Brain microvascular endothelial cell (primary cell): ENCODE measurements around the gene XPNPEP1.

ENCODE experiments used
- DNase-seq: peaks from one replicate; pipeline ENCODE4 v3.0.0-alpha.2; 2020
- H3K27ac ChIP-seq: fragments of 250-450 bp; sonication (Bioruptor Pico); 2 replicates; pipeline ENCODE4 v1.5.1; 2020; ENCODE audit warnings: mild to moderate bottlenecking, moderate library complexity
- H3K27me3 ChIP-seq: fragments of 250-450 bp; sonication (Bioruptor Pico); replicated peaks from 2 replicates; pipeline ENCODE4 v1.5.1; 2020; ENCODE audit warnings: mild to moderate bottlenecking
- H3K36me3 ChIP-seq: fragments of 250-450 bp; sonication (Bioruptor Pico); replicated peaks from 2 replicates; pipeline ENCODE4 v1.5.1; 2020; ENCODE audit warnings: mild to moderate bottlenecking
- H3K4me3 ChIP-seq: 2 replicates; pipeline ENCODE4 v1.5.1; 2011; ENCODE audit warnings: low read depth, mild to moderate bottlenecking, control low read depth, low read length, moderate library complexity
- CTCF ChIP-seq: IDR thresholded peaks from 2 replicates; pipeline ENCODE4 v1.5.1; 2011; ENCODE audit warnings: low read depth, mild to moderate bottlenecking, moderate library complexity, low read length, control low read depth, inconsistent platforms; ENCODE audit errors: missing control alignments
- in situ Hi-C: cut with HindIII; loops from 2 replicates; pipeline ENCODE4 v1.10.0; 2017; ENCODE audit warnings: low sequenced_read_pairs, low pct_ligation_motif_present

Gene XPNPEP1

DNA sequence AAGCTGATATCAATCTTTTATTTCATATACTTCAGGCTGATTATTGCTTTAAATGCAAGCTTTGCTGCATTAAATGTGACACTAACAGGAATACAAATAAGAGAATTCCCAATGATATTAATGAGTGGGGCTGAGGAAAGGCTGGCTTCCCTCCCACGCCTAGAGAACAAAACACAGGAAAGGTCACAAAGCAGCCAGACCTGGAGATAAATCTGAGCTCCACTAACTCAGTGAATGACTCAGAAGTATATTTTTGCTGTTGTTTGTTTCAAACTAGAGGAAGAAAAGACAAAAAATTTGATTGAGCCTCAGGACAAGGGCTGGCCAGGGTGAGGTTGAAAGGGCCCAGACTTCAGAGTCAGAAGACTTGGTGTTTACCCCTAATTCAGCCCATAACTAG lies 88.1 kb downstream of the XPNPEP1 start:
- no peak for TF ChIP-seq CTCF
- in situ Hi-C loops = no loop called here
- Histone ChIP-seq H3K27me3 (no peaks in the 10 kb centered on the region), H3K27ac (no peak overlapping the region), H3K4me3 (no peak overlapping the region), H3K36me3 (no peaks in the 10 kb centered on the region)
- DNase-seq = no peak

DNA sequence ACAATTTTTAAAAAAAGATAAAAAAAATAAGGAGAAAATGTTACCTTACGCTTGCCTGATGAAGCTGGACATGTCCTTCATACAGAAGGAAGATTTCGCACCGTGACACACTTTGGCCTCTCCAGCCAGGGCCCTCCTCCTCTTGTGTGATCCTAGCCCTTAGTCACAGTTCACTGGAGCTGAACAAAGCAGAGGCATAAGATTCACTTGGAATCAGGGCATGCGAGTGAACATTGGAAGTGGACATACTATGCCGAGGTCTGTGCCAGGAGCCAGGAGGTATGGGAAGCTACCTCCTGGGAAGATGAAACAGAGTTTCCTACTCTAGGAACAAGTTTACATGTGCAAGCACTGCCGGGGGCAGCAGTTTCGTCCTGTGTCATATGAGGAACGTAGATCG lies 91.5 kb downstream of the XPNPEP1 start:
- no peak overlapping the region for H3K27ac ChIP-seq
- in situ Hi-C loops = no loop called here

GRCh38 chr10:109824206-109824605 lies 99.1 kb downstream of the XPNPEP1 start:
- H3K4me3 ChIP-seq = no peak overlapping the region
- no peaks in the 10 kb centered on the region for H3K36me3 ChIP-seq
- in situ Hi-C loops = no loop called here
- no peaks in the 10 kb centered on the region for H3K27me3 ChIP-seq
- no peak overlapping the region for H3K27ac ChIP-seq
- TF ChIP-seq CTCF = no peak
- DNase-seq = no peak

More for the DNA sequence above, 91.5 kb downstream of the XPNPEP1 start:
- H3K36me3 ChIP-seq = no peaks in the 10 kb centered on the region
- no peak for TF ChIP-seq CTCF
- no peak for DNase-seq
- no peaks in the 10 kb centered on the region for H3K27me3 ChIP-seq
- H3K4me3 ChIP-seq = no peak overlapping the region

- TF ChIP-seq CTCF = no peak
- in situ Hi-C loops = no loop called here
- Histone ChIP-seq H3K27ac (no peak overlapping the region), H3K4me3 (no peak overlapping the region), H3K27me3 (no peaks in the 10 kb centered on the region), H3K36me3 (no peaks in the 10 kb centered on the region)
- no peak for DNase-seq
These were observed 100.1 kb downstream of the XPNPEP1 start for GRCh38 chr10:109823196-109823595.

DNA sequence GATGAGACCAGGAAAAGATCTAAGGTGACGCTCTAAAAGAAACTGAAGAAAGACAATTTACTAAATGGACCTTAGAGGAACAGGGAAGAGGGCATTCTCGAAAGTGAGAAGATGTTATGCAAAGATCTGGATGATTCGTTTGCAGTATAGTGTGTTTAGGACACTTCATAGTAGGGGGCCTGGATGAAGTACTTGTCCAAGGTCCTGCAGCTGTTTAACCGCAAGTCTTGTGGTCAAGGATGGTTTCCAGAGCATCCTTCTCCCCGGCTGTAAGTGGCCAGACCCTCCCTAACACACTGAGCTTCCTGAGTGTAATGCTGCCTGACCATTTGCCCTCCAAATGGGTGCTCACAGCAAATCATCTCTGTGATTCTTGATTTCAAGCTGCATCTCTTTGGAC lies 101.6 kb downstream of the XPNPEP1 start:
- DNase-seq = no peak
- Histone ChIP-seq H3K36me3 (no peaks in the 10 kb centered on the region), H3K27me3 (no peaks in the 10 kb centered on the region), H3K4me3 (no peak overlapping the region), H3K27ac (no peak overlapping the region)
- no peak for TF ChIP-seq CTCF
- in situ Hi-C loops = no loop called here

- no peak for DNase-seq
- no peaks in the 10 kb centered on the region for H3K36me3 ChIP-seq
- in situ Hi-C loops = no loop called here
These were observed 102.5 kb downstream of the XPNPEP1 start for GRCh38 chr10:109820620-109821405.

More at GRCh38 chr10:109820620-109821405, 102.5 kb downstream of the XPNPEP1 start:
- TF ChIP-seq CTCF = no peak
- Histone ChIP-seq H3K27me3 (no peaks in the 10 kb centered on the region), H3K27ac (no peak overlapping the region), H3K4me3 (no peak overlapping the region)
